SK-N-SH (cell line): Measurements from ENCODE around the gene MID1. TPM values are rescaled to one million over a fixed set of nuclear protein-coding genes. Genes with fewer than 3 reads are reported as not detected.

ENCODE experiments used
- CTCF ChIA-PET: fragments of 300-600, 350-600 bp; formaldehyde crosslinking; extraction: SDS; loops from one replicate; lab custom pipeline; 2021; lab: Yijun Ruan, JAX
- POLR2A ChIA-PET: fragments of 350-600 bp; sonication (Branson Sonifier 250); formaldehyde crosslinking; extraction: SDS; loops from one replicate; lab custom pipeline; 2020; ENCODE audit warnings: antibody characterized with exemption, inconsistent platforms; lab: Yijun Ruan, JAX
- DNase-seq: peaks from one replicate; pipeline ENCODE4 v3.0.0; 2012
- H2AFZ ChIP-seq: fragments of 200-600 bp; sonication (generic); 2 replicates; pipeline ENCODE4 v1.8.1; 2016; ENCODE audit warnings: antibody characterized with exemption, mild to moderate bottlenecking, low read depth
- H3F3A ChIP-seq: fragments of 200-600 bp; sonication (generic); replicated peaks from 2 replicates; pipeline ENCODE3; 2016; ENCODE audit warnings: antibody characterized with exemption, mild to moderate bottlenecking; ENCODE audit not compliant: insufficient read depth
- H3K27ac ChIP-seq, 2 experiments: fragments of 200-500 bp in 1 of 2; fragments of 200-600 bp in 1 of 2; sonication (Bioruptor generic) in 1 of 2; sonication (generic), shearing (Covaris generic) in 1 of 2; 2 replicates each; pipeline versions ENCODE4 v1.5.1 to v1.6.1; 2014 to 2016; ENCODE audit warnings: low read depth in 2 of 2, inconsistent platforms in 1 of 2, low read length in 1 of 2, mild to moderate bottlenecking in 1 of 2, mixed read lengths in 1 of 2
- H3K27me3 ChIP-seq: fragments of 200-600 bp; sonication (generic), shearing (Covaris generic); 2 replicates; pipeline ENCODE4 v1.6.1; 2016; ENCODE audit warnings: mixed run types; ENCODE audit not compliant: insufficient read depth
- H3K36me3 ChIP-seq, 2 experiments: fragments of 200-500 bp in 1 of 2; fragments of 200-600 bp in 1 of 2; sonication (Bioruptor generic) in 1 of 2; sonication (generic) in 1 of 2; replicated peaks in 1 of 2; 2 replicates each; pipeline versions ENCODE3 to v1.5.1; 2014 to 2016; ENCODE audit warnings: low read length in 1 of 2, mild to moderate bottlenecking in 1 of 2; ENCODE audit not compliant: insufficient read depth in 2 of 2, control insufficient read depth in 1 of 2
- H3K4me1 ChIP-seq, 2 experiments: fragments of 200-500 bp in 1 of 2; fragments of 200-600 bp in 1 of 2; sonication (Bioruptor generic) in 1 of 2; sonication (generic), shearing (Covaris generic) in 1 of 2; 2 replicates each; pipeline versions ENCODE4 v1.5.1 to v1.6.1; 2014 to 2016; ENCODE audit warnings: low read depth in 1 of 2, low read length in 1 of 2, mixed run types in 1 of 2; ENCODE audit not compliant: insufficient read depth in 2 of 2, control insufficient read depth in 1 of 2
- H3K4me2 ChIP-seq: fragments of 200-600 bp; sonication (generic), shearing (Covaris generic); 2 replicates; pipeline ENCODE4 v1.6.1; 2017; ENCODE audit warnings: mixed run types
- H3K4me3 ChIP-seq, 2 experiments: fragments of 200-500 bp in 1 of 2; fragments of 200-600 bp in 1 of 2; sonication (Bioruptor generic) in 1 of 2; sonication (generic), shearing (Covaris generic) in 1 of 2; 2 replicates each; pipeline versions ENCODE4 v1.5.1 to v1.8.1; 2014 to 2016; ENCODE audit warnings: low read depth in 2 of 2, inconsistent platforms in 1 of 2, low read length in 1 of 2, mild to moderate bottlenecking in 1 of 2, mixed read lengths in 1 of 2, moderate library complexity in 1 of 2
- H3K79me2 ChIP-seq: fragments of 200-600 bp; sonication (generic); 2 replicates; pipeline ENCODE4 v1.8.1; 2017; ENCODE audit warnings: mild to moderate bottlenecking; ENCODE audit not compliant: insufficient read depth
- H3K9ac ChIP-seq: fragments of 200-600 bp; sonication (generic); 2 replicates; pipeline ENCODE4 v1.6.1; 2017; ENCODE audit warnings: mixed run types
- H3K9me2 ChIP-seq: fragments of 200-600 bp; sonication (generic); 2 replicates; pipeline ENCODE4 v1.6.1; 2017; ENCODE audit warnings: mixed run types
- H3K9me3 ChIP-seq: fragments of 200-600 bp; sonication (generic); 2 replicates; pipeline ENCODE4 v1.6.1; 2017; ENCODE audit warnings: mixed run types, mild to moderate bottlenecking, moderate library complexity
- H4K20me1 ChIP-seq: fragments of 200-600 bp; sonication (generic); 2 replicates; pipeline ENCODE4 v1.6.1; 2017; ENCODE audit warnings: mild to moderate bottlenecking, mixed run types; ENCODE audit not compliant: insufficient read depth
- CTCF ChIP-seq: fragments of 200-600 bp; sonication (generic); IDR thresholded peaks from 2 replicates; pipeline ENCODE4 v1.6.1; 2017; ENCODE audit warnings: antibody characterized with exemption, mild to moderate bottlenecking, moderate library complexity
- EZH2phosphoT487 ChIP-seq: fragments of 200-600 bp; sonication (generic); IDR thresholded peaks from 2 replicates; pipeline ENCODE4 v1.6.1; 2017; ENCODE audit warnings: low read depth, mixed run types, mild to moderate bottlenecking, antibody characterized with exemption, moderate library complexity, borderline replicate concordance
- FOXJ3 ChIP-seq: sonication (generic); formaldehyde crosslinking; IDR thresholded peaks from 2 replicates; pipeline ENCODE4 v1.5.1; 2020; ENCODE audit warnings: mild to moderate bottlenecking, missing genetic modification reagents
- FOXM1 ChIP-seq: IDR thresholded peaks from 2 replicates; pipeline ENCODE4 v1.4.0; 2012; ENCODE audit warnings: low read depth, mild to moderate bottlenecking
- GABPA ChIP-seq: IDR thresholded peaks from 2 replicates; pipeline ENCODE4 v1.4.0; 2012; ENCODE audit warnings: low read depth, mild to moderate bottlenecking
- MXI1 ChIP-seq: IDR thresholded peaks from 2 replicates; pipeline ENCODE4 v1.6.1; 2012; ENCODE audit warnings: mild to moderate bottlenecking, low read depth, low read length, improper control_type of control experiment
- POLR2AphosphoS5 ChIP-seq: IDR thresholded peaks from 2 replicates; pipeline ENCODE4 v1.6.1; 2012; ENCODE audit warnings: low read depth, low read length
- SMC3 ChIP-seq: IDR thresholded peaks from 2 replicates; pipeline ENCODE4 v1.6.1; 2012; ENCODE audit warnings: low read depth, low read length, improper control_type of control experiment
- TAF1 ChIP-seq: IDR thresholded peaks from 2 replicates; pipeline ENCODE4 v1.6.1; 2012; ENCODE audit warnings: low read depth, mild to moderate bottlenecking, low read length, moderate library complexity, borderline replicate concordance
- TEAD4 ChIP-seq: IDR thresholded peaks from 2 replicates; pipeline ENCODE4 v1.4.0; 2012; ENCODE audit warnings: mild to moderate bottlenecking, borderline replicate concordance; ENCODE audit not compliant: insufficient read depth
- USF1 ChIP-seq: IDR thresholded peaks from 2 replicates; pipeline ENCODE4 v1.4.0; 2012; ENCODE audit warnings: low read depth, borderline replicate concordance
- WGBS: methylation state at CpG from one replicate; pipeline ENCODE4 v1.1.6; 2017; ENCODE audit warnings: low lambda C conversion rate; 5-methylcytosine and 5-hydroxymethylcytosine counted together
- polyA plus RNA-seq, 3 experiments: library from polyadenylated mRNA; depleted of rRNA; stranded (reverse); fragments of >200 nt; gene quantifications; 2 replicates each; pipeline ENCODE4 v1.2.3, GENCODE V29; 2012

MID1 gene
- polyA plus RNA-seq, 1 of the 3 experiments (the other 2 are of a cell fraction) = 10.4 TPM

DNA sequence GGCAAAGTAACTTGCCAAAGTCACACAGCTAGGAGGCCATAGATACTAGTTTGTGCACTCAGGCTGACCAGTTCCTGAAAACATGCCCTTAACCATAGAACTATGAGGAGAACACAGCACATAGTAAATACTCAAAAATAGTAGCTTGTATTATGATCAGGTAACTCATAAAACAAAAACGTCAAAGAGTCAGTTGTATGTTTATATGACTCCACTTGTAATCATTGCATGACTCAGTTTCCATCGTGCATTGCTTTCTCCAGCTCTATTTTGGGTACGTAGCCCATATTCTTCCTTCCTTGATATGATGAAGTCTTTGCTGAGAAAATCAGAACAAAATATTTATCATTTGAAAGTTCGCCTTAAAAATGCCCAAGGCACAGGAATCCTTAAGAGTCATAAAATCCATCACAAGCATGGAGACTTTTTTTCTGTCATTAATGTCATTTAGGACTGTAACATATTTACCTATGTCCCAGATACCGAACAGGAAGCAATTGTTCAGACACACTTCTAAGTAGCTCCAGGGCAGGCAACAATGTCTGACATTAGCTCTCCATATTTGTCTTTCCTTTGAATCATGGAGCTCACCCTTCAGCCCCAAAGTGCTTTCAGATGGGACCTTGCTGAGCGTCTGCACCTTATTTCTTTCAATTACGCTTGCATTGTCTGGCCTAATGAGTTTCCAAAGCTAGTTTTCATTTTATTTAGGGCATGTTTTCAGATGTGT, 11.2 kb upstream of the MID1 start:
- H3K36me3 ChIP-seq = no peaks in the 10 kb centered on the region
- no peaks in the 10 kb centered on the region for H3K79me2 ChIP-seq
- H3K9me3 ChIP-seq = no peaks in the 10 kb centered on the region
- no peaks in the 10 kb centered on the region for H4K20me1 ChIP-seq
- H3K4me1 ChIP-seq = peaks cover 0 to 10% of the 10 kb centered on the region in 2 experiments; a peak in 3 of 4 replicates
- H3F3A ChIP-seq = peaks cover 24% of the 10 kb centered on the region
- whole genome bisulfite sequencing = 57% methylated on average over 7 of the region's 7 CpGs
- DNase-seq = no peak
- no peak overlapping the region for H3K27ac ChIP-seq
- no peak overlapping the region for H3K9ac ChIP-seq
- no peak overlapping the region for H3K4me2 ChIP-seq
- POLR2A ChIA-PET = no interaction called here
- CTCF ChIA-PET = interaction anchor here (1.5 to 5.3 kb wide), 3 partner anchors 12 to 442 kb away, joined by 5 to 50 read pairs (median 16); partner anchors contain the start of gene MID1
- no peak overlapping the region for H3K4me3 ChIP-seq
- no peaks in the 10 kb centered on the region for H3K9me2 ChIP-seq
- TF ChIP-seq TEAD4 = no peak
- TF ChIP-seq SMC3 = no peak
- TF ChIP-seq CTCF = no peak
- TF ChIP-seq POLR2AphosphoS5 = no peak
- TF ChIP-seq GABPA = no peak
- TF ChIP-seq EZH2phosphoT487 = no peak
- TF ChIP-seq FOXJ3 (CRISPR knock-in tag) = no peak
- no peak for TF ChIP-seq FOXM1
- no peak for TF ChIP-seq TAF1
- no peak for TF ChIP-seq MXI1
- no peak for TF ChIP-seq USF1
- H3K27me3 ChIP-seq = no peaks in the 10 kb centered on the region
- no peak overlapping the region for H2AFZ ChIP-seq

DNA sequence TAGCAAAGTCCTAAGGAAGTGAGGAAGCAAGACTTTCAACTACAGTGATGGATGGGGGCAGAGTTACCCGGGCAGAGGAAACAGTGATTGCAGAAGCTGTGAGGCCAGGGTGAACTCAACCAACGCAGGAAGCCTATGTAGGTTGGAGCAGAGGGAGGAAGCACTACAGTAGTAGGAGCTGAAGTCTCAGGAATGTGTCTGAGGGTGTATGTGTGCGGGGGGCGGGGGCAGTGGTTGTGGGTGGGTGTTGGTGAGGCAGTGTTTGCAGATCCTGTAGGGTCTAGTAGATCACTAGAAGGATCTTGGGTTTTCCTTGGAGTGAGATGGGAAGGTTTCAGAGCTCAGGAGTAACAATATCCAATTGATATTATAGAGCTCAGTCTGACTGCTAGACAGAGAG, 9.9 kb upstream of the MID1 start:
- CTCF ChIA-PET = interaction anchor here (3.2 to 5.3 kb wide), 2 partner anchors 14 to 441 kb away, joined by 16 to 50 read pairs; no protein-coding TSS in a partner anchor
- TF ChIP-seq FOXM1 = no peak
- no peaks in the 10 kb centered on the region for H4K20me1 ChIP-seq

More for the DNA sequence above, 9.9 kb upstream of the MID1 start:
- no peak overlapping the region for H3K4me2 ChIP-seq
- H3K9me2 ChIP-seq = no peaks in the 10 kb centered on the region
- DNase-seq = no peak
- H3K9me3 ChIP-seq = no peaks in the 10 kb centered on the region
- no peaks in the 10 kb centered on the region for H3K27me3 ChIP-seq
- H3K4me3 ChIP-seq = no peak overlapping the region
- H3F3A ChIP-seq = peaks cover 16% of the 10 kb centered on the region
- no peaks in the 10 kb centered on the region for H3K36me3 ChIP-seq
- 59% methylated on average over 4 of the region's 4 CpGs for WGBS
- H3K27ac ChIP-seq = no peak overlapping the region
- H2AFZ ChIP-seq = no peak overlapping the region
- peaks cover 0 to 6% of the 10 kb centered on the region in 2 experiments; a peak in 2 of 4 replicates for H3K4me1 ChIP-seq
- no peak overlapping the region for H3K9ac ChIP-seq
- POLR2A ChIA-PET = no interaction called here
- no peaks in the 10 kb centered on the region for H3K79me2 ChIP-seq
